ENCODE measurements around the gene NPIPB8. TPM values are rescaled to one million over a fixed set of nuclear protein-coding genes. Genes with fewer than 3 reads are reported as not detected.

The NPIPB8 gene
- total and polyA plus RNA-seq, 2 of the 13 experiments (the other 11 are each of a cell fraction or from before 2014, with no cell fraction given): 0.49 to 2.3 TPM

GRCh38 chr16:28617874-28618273 lies 20.0 kb upstream of the NPIPB8 start (continued):
- TF ChIP-seq ZNF850 (CRISPR knock-in tag; conservative IDR thresholded peaks at IDR 0.05) (no peak), ZNF251 (CRISPR knock-in tag; IDR thresholded peaks at IDR 0.05) (no peak), CSRNP2 (CRISPR knock-in tag; conservative IDR thresholded peaks at IDR 0.05; ENCODE audit: low read depth) (no peak), TFDP2 (CRISPR knock-in tag; IDR thresholded peaks at IDR 0.05) (no peak), CEBPB (IDR thresholded peaks at IDR 0.05; ENCODE audit: borderline replicate concordance, low read depth, low read length) (peak; percentile 65; the same call in 1 of the 2 replicates), ZNF607 (CRISPR knock-in tag; IDR thresholded peaks at IDR 0.05; ENCODE audit: borderline replicate concordance) (no peak; the same call in 1 of the 2 replicates), MAX (IDR thresholded peaks at IDR 0.05) (no peak), ARNT2 (CRISPR knock-in tag; IDR thresholded peaks at IDR 0.05; ENCODE audit: low read depth) (no peak), CSRNP1 (CRISPR knock-in tag; IDR thresholded peaks at IDR 0.05) (no peak), SALL1 (CRISPR knock-in tag; IDR thresholded peaks at IDR 0.05) (peak; percentile 60), ATF6 (CRISPR knock-in tag; conservative IDR thresholded peaks at IDR 0.05) (no peak), ZNF839 (CRISPR knock-in tag; IDR thresholded peaks at IDR 0.05; ENCODE audit: borderline replicate concordance) (no peak), PBX2 (CRISPR knock-in tag; IDR thresholded peaks at IDR 0.05) (peak; percentile 40; the same call in 1 of the 2 replicates), ZNF333 (CRISPR knock-in tag; IDR thresholded peaks at IDR 0.05; ENCODE audit: borderline replicate concordance) (no peak), CENPX (CRISPR knock-in tag; IDR thresholded peaks at IDR 0.05) (no peak), HOXA5 (CRISPR knock-in tag; IDR thresholded peaks at IDR 0.05) (no peak), USF2 (IDR thresholded peaks at IDR 0.05; ENCODE audit: low read depth, low read length) (no peak), USF2 (CRISPR knock-in tag; IDR thresholded peaks at IDR 0.05; ENCODE audit: borderline replicate concordance) (no peak), HDAC2 (CRISPR knock-in tag; IDR thresholded peaks at IDR 0.05) (peak; percentile 46; the same call in 1 of the 2 replicates), NFIB (CRISPR knock-in tag; IDR thresholded peaks at IDR 0.05; ENCODE audit: borderline replicate concordance) (no peak), ZFAT (CRISPR knock-in tag; conservative IDR thresholded peaks at IDR 0.05) (no peak)

All from HepG2 (cell line).